Suppressor macrophage (primary cell): ENCODE data around the gene LIMK2.
"Not testable (repeated sequence)": the region's sequence is repeated elsewhere in the genome, so short reads cannot be mapped to it uniquely, and the experiment has no call there.

Experiments
- DNase-seq, 4 experiments: peaks; one replicate each; pipeline ENCODE4 v3.0.0-alpha.2; 2020 to 2022

LIMK2 gene

GRCh38 chr22:31291481-31292235, 79.6 kb downstream of the LIMK2 start:
- peak in 3 of 4 experiments; percentile 20 to 43 (median 34) for DNase-seq

DNA sequence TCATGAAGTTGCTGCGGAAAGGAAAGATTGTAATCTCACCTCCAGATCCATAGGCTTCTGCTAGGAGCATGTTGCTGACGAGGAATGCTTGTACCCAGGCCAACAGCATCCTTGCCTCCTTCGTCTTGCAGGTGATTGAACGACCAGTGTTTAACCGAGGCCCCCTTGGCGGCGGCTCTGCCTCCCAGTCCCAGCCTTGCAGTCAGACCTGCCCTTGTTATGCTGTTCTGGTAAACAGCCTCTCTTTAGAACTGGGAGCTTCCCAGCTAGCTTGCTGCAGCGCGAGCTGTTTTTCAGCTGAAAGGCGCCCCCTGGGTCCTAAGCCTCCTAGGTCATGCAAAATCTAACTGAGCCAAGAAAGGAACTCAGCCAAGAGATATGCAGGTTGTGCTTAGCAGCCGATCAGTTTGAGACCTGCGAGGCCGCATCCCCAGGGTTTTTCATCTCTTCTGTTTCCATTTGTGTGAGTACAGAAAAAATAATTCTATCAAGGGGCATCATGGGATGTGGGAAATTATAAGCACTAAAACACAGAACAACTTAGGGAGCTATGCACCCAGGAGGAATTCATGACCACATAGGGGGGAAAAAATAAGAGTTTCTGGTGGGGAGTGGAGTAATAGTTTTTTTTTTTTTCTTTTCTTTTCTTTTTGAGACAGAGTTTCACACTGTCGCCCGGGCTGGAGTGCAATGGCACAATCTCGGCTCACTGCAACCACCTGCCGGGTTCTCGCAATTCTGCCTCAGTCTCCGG, 80.3 kb downstream of the LIMK2 start, which contains the start of gene PIK3IP1:
PIK3IP1 (minus strand) TSS at position 253 of the 754 bp plus-strand sequence; CDS start at position 109, 144 bp downstream.
- peak; percentile 83 to 94 (median 90) for DNase-seq

DNA sequence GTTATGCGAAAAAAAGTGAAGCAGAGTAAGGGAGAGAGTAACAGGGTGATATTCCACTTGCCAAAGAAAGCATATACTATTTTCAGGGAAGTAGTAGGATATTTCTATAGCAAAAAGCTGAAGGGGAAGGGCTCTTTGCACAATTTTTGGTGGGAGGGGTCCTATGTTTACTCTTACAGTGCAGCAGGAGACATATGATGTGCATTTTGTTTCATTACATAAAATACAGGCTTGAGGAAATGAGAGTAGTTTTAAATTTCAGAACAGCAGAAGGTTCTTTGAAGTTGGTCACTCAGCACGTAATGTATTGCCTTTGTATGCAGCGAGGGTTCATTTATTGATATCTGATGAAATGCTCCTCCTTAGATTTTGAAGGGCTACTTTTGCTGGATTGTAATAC, 83.3 kb downstream of the LIMK2 start:
- peak; percentile 35 to 70 (median 59) for DNase-seq

- DNase-seq, result peak; percentile 47 to 89 (median 74)
Observed at GRCh38 chr22:31295831-31296657, 83.9 kb downstream of the LIMK2 start.

- DNase-seq, result no peak
Observed at GRCh38 chr22:31300896-31301295, 88.8 kb downstream of the LIMK2 start.

- no peak for DNase-seq
Observed at GRCh38 chr22:31302006-31302405, 89.9 kb downstream of the LIMK2 start.

- DNase-seq, result no peak
Observed at GRCh38 chr22:31302537-31302936, 90.4 kb downstream of the LIMK2 start.

DNA sequence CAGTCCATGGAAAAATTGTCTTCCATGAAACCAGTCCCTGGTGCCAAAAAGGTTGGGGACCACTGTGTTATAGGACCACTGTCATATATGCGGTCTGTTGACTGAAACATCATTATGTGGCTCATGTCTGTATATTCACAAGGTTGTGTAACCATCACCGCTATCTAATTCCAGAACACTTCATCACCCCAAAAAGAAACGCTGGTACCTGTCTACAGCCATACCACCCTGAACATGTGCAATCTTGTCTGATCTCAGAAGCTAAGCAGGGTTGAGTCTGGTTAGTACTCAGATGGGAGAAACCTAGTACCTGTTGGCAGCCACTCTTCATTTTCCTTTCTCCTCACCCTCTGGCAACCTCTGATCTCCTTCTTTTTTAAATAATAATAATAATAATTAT, 93.1 kb downstream of the LIMK2 start:
- DNase-seq, result no peak

DNA sequence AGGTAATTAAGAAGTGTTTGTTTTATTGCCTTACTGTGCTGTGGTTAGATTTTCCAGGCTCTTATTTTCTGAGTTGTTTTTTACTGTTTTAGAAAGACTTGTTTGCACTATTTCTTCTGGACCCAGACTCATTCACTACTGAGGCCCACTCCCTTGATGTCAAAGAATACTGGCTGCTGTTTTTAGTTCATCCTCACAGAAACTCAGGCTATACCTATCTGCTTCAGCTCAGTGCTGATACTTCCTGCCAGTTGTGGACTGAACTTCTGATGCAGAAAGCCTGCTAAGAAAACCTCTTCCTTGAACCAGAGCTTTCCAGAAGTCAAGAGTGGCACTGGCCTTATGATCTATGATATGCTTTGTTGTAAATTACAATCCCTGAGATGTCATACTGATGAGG, 96.1 kb downstream of the LIMK2 start:
- no peak for DNase-seq

GRCh38 chr22:31313366-31314147, 101.5 kb downstream of the LIMK2 start:
- peak; percentile 69 to 85 (median 77) for DNase-seq

- not testable (repeated sequence) for DNase-seq
Observed at GRCh38 chr22:31314220-31314619, 102.1 kb downstream of the LIMK2 start.

- DNase-seq, result no peak
Observed at GRCh38 chr22:31321421-31321820, 109.3 kb downstream of the LIMK2 start.

GRCh38 chr22:31323578-31324550, 111.8 kb downstream of the LIMK2 start:
- no peak for DNase-seq

- DNase-seq, result no peak
Observed at GRCh38 chr22:31326877-31327276, 114.8 kb downstream of the LIMK2 start.

DNA sequence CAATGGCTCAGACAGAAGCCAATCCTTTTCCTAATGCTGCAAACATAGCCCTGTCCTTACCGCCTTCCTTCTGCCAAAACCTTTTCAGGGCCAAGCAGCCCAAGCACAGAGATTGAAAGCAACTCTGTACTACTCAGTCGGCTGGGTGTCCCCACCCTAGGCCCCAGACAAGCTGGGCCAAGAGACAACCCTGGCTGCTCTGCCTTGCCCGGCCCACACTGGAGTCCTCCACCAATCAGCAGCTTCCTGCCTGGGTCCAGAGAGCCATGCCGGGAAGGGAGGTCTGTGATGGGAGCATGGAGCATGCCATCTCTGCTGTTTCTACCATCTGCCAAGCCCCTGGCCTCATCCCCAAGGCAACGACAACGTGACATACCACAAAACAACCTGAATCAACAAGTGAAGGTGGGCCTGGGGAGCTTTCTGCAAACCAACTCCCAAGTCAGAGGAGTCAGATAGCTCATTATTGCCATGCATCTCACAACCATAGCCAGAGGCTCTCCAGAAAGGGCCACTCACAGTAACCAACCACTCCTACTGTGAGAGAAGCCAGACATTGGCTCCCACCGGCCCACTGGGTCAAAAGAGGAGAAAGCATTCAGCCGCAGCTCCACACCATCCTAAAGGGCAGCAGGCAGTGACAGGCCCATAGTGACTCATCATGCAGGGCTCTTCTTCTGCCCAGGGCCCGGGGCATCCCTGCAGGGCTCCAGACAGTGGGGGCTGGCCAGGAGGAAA, 115.9 kb downstream of the LIMK2 start:
- no peak for DNase-seq

DNA sequence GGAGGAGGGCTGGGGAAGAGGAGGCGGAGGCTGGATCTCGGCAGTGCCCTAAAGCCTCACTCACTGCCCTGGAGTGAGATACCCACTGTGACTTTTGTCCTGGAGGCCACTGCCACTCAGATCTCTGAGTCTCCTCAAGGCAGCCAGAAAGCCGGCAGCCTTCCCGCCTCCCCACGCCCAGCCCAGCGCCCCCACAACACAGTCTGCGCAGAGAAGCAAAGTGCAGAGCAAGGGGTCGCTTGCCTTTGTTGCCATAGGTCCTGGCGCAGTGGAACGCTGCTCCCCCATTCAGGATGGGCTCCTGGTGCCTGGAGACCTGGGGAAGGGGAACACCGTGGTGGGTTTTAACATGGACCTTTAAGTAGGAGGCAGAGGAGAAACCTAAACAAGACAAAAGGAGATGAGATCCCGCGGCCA, 116.5 kb downstream of the LIMK2 start:
- no peak for DNase-seq

DNA sequence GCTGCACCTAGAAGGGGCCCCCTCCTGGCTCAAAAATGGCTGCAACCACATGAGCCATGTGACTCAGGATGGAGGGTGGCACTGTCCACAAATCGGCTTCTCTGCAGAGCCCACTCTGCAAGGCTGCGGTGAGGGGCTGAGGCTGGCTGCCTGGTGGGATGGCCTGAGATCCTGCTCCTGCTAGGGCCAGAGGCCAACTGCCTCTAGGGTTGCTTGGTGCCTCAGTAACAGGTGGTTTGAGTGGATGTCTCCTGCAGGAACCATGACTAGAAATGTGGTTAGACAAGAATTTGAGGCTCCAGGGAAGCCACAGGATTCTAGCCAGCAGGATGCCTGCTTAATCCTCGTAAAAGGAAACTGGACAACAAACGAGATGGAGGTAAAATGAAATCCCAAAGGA, 116.9 kb downstream of the LIMK2 start:
- DNase-seq, result no peak
